Measurements from ENCODE around the gene CADM1.

GRCh38 chr11:115316696-115317095 lies 187.5 kb downstream of the CADM1 start:
- TF ChIP-seq, protein P1, sequence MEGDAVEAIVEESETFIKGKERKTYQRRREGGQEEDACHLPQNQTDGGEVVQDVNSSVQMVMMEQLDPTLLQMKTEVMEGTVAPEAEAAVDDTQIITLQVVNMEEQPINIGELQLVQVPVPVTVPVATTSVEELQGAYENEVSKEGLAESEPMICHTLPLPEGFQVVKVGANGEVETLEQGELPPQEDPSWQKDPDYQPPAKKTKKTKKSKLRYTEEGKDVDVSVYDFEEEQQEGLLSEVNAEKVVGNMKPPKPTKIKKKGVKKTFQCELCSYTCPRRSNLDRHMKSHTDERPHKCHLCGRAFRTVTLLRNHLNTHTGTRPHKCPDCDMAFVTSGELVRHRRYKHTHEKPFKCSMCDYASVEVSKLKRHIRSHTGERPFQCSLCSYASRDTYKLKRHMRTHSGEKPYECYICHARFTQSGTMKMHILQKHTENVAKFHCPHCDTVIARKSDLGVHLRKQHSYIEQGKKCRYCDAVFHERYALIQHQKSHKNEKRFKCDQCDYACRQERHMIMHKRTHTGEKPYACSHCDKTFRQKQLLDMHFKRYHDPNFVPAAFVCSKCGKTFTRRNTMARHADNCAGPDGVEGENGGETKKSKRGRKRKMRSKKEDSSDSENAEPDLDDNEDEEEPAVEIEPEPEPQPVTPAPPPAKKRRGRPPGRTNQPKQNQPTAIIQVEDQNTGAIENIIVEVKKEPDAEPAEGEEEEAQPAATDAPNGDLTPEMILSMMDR (IDR thresholded peaks at IDR 0.05 in 2 of 3, conservative IDR thresholded peaks at IDR 0.05 in 1 of 3; ENCODE audit: borderline replicate concordance in 1 of 3, insufficient read depth in 1 of 3, low read depth in 2 of 3, low read length in 2 of 3): no peak
- TF ChIP-seq, protein P2, sequence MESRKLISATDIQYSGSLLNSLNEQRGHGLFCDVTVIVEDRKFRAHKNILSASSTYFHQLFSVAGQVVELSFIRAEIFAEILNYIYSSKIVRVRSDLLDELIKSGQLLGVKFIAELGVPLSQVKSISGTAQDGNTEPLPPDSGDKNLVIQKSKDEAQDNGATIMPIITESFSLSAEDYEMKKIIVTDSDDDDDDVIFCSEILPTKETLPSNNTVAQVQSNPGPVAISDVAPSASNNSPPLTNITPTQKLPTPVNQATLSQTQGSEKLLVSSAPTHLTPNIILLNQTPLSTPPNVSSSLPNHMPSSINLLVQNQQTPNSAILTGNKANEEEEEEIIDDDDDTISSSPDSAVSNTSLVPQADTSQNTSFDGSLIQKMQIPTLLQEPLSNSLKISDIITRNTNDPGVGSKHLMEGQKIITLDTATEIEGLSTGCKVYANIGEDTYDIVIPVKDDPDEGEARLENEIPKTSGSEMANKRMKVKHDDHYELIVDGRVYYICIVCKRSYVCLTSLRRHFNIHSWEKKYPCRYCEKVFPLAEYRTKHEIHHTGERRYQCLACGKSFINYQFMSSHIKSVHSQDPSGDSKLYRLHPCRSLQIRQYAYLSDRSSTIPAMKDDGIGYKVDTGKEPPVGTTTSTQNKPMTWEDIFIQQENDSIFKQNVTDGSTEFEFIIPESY (IDR thresholded peaks at IDR 0.05; ENCODE audit: extremely low read depth, insufficient replicate concordance, low read length): no peak
- TF ChIP-seq EZH2 (IDR thresholded peaks at IDR 0.05) (no peak), ZNF274 (IDR thresholded peaks at IDR 0.05; ENCODE audit: low read depth, low read length) (no peak), RAD21 (IDR thresholded peaks at IDR 0.05; ENCODE audit: low read depth) (no peak), POLR2A (IDR thresholded peaks at IDR 0.05; ENCODE audit: borderline replicate concordance, extremely low read depth, insufficient read depth, insufficient read length) (no peak), POLR2AphosphoS5 (IDR thresholded peaks at IDR 0.05; ENCODE audit: low read depth, low read length) (no peak), EGR1 (IDR thresholded peaks at IDR 0.05; ENCODE audit: low read depth) (no peak), TCF7L2 (IDR thresholded peaks at IDR 0.05; ENCODE audit: borderline replicate concordance, extremely low read depth, insufficient read depth, insufficient read length) (no peak)
- TF ChIP-seq, protein P3, sequence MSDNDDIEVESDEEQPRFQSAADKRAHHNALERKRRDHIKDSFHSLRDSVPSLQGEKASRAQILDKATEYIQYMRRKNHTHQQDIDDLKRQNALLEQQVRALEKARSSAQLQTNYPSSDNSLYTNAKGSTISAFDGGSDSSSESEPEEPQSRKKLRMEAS (IDR thresholded peaks at IDR 0.05): no peak

All from HCT116 (cell line).